ENCODE results near the gene GPR157.
A peak's percentile ranks its signal among the peaks of the same experiment; 100 is the strongest.
"Not testable (repeated sequence)": the region's sequence is repeated elsewhere in the genome, so short reads cannot be mapped to it uniquely, and the experiment has no call there.

The GPR157 gene

DNA sequence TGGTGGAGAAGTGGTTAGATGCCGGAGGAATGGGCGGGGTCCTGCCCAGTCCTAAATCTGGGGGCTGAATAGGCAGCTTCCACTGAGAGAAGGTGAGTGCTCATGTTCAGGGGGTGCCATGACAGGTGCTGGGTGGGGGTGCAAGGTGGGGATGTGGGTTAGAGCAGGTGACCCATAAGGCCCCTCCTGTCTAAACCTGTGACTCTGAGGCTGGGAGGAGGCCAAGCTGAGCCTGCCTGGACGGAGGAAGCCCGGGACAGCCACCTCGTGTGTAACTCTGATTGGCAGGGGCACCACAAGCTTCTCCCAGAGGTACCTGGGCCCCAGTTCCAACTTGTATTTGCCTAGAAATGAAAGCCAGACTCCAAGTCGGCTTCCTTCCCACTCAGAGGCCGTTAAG is 10.7 kb downstream of the GPR157 start:
- DNase-seq (ENCODE audit: low read depth), result no peak

GRCh38 chr1:9115351-9116205 is 13.3 kb downstream of the GPR157 start:
- peak; percentile 56 for DNase-seq (ENCODE audit: low read depth)

DNA sequence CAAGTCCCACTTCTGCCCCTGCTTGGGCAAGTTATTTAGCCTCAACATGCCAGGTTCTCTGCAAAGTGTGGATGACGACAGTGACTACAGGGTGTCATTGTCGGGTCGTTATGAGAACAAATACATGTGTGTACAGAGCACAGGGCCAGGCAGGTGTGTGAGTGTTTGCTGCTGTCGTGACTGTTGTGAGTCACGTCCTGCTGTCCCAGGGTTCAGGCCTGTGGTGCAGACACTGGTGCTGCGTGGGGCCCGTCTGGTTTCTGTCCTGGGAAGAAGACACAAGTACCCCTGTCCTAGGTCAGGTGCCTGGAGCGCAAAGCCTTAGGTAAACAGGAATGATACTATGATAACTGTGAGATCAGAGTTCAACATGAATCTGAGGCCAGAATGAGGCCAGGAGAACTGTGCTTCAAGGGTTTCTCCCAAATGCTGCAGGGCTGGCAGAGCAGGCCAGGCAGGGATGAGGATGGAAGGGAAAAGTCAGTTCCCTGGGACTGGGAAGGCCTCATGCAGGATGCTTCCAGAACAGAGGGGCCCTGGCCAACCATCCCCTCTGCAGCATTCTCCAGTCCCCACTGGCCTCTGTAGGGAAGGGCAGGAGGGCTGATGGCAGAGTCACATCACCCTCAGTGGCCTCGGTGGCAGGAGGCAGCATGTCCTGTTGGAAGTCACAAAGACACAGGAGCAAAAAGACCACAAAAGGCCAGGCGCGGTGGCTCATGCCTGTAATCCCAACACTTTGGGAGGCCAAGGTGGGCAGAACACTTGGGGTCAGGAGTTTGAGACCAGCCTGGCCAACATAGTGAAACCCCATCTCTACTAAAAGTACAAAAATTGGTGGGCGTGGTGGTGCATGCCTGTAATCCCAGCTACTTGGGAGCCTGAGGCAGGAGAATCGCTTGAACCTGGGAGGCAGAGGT is 15.7 kb downstream of the GPR157 start:
- no peak for DNase-seq (ENCODE audit: low read depth)

- DNase-seq (ENCODE audit: low read depth), result no peak
Measured at GRCh38 chr1:9111957-9112356, 16.9 kb downstream of the GPR157 start.

DNA sequence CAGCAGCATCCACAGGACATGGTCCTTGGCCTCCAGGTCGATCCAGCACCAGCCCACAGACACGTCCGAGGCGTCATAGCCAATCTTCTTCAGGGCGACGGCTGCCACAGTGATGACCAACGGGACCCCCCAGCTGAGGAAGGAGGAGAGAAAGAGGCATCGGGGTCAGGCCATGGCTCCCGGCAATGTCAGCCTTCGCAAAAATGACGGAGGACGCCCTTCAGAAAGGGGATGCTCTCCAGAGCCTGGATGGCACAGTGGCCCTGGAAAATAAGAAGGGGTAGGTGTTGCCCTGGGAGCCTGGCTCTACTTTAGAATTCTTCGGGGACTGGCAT is 17.6 kb downstream of the GPR157 start:
- no peak for DNase-seq (ENCODE audit: low read depth)

- peak; percentile 97 for DNase-seq (ENCODE audit: low read depth)
Measured at GRCh38 chr1:9110669-9111356, 18.1 kb downstream of the GPR157 start.

GRCh38 chr1:9108056-9108665 is 20.7 kb downstream of the GPR157 start:
- DNase-seq (ENCODE audit: low read depth), result no peak

GRCh38 chr1:9107136-9107535 is 21.8 kb downstream of the GPR157 start:
- no peak for DNase-seq (ENCODE audit: low read depth)

DNA sequence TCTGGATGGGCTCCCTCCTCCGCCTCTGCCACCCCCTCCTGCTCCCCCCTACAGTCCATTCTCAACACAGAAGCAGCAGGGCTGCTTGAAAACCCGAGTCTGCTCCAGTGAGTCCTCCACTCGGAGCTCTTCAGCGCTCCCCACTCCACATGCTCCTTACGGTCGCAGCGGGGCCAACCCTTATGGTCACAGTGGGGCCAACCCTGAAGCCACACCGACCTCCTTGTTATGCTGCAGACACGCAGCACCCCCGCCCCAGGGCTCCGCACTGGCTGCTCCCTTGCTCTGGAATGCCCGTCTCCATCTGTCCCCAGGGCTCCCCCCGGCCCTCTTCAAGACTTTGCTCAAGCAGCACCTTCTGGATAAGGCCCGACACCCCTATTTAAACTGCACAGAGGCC is 22.6 kb downstream of the GPR157 start:
- DNase-seq (ENCODE audit: low read depth), result no peak

- DNase-seq (ENCODE audit: low read depth), result no peak
Measured at GRCh38 chr1:9105336-9105867, 23.5 kb downstream of the GPR157 start.

DNA sequence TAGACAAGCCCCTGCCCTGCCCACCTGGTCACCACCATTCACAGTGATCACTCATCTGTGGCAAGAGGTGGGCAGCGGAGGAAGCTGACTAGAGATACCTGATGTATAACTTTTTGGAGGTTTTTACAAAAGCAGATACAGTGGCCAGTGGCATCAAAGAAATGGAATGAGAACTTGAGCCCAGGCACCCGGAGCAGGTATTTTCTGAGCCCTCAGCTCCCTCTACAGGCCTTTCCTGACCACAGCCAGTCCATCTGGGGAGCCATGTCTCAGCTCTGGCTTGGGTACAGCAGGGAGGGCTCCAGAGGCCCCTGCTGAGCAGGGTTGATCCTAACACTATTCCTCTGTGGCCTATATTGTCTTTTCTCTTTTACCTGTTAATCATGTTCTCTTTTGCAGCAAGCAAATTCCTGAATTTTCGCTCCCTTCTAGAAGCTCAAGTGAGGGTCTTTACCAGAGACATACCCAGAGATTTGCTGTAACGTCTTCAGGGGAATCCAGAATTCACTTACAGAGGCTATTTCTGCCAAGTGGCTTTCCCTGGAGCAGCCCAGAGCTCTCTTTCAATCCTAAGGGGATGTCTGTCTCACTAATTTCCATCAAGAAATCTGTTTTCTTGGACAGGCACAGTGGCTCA is 27.3 kb downstream of the GPR157 start:
- peak; percentile 61 for DNase-seq (ENCODE audit: low read depth)

- DNase-seq (ENCODE audit: low read depth), result peak; percentile 64
Measured at GRCh38 chr1:9100471-9101043, 28.3 kb downstream of the GPR157 start.

DNA sequence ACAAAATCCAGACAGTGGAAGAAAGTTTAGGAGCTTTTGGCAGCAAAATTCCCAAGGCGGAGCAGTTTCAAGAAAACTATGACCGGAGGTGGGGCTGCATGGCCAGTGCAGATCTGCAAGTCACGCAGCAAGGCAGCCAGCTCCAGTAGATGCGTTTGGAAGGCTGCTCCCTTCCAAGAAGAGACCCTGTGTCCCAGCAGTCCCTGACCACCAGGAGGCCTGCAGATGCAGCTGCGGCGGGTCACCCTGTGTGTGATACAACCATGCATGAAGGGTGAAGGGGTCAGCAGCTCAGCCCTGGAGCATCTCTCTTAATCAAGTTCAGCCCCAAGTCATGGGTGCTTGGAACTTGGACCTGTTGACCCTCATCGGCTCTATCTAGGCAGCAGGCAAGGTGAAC is 29.3 kb downstream of the GPR157 start:
- DNase-seq (ENCODE audit: low read depth), result no peak

GRCh38 chr1:9097947-9098705 is 30.8 kb downstream of the GPR157 start:
- no peak for DNase-seq (ENCODE audit: low read depth)

DNA sequence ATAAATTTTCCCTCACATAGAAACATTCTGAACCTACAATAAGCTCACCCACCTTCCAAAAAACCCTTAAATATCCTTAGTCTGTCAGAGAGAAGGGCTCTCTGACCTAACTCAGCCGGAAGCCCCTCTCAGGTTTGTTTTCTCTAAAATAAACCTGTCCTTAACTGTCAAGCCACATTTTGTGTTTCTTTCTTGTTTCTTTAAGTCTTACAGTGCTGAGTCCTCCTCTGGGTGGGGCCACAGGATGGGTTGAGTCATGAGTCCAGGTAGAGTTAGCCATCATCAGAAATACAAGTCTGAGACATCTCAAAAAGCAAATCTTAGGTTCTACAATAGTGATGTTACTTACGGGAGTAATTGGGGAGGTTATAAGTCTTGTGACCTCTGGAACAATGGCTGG is 33.1 kb downstream of the GPR157 start:
- no peak for DNase-seq (ENCODE audit: low read depth)

DNA sequence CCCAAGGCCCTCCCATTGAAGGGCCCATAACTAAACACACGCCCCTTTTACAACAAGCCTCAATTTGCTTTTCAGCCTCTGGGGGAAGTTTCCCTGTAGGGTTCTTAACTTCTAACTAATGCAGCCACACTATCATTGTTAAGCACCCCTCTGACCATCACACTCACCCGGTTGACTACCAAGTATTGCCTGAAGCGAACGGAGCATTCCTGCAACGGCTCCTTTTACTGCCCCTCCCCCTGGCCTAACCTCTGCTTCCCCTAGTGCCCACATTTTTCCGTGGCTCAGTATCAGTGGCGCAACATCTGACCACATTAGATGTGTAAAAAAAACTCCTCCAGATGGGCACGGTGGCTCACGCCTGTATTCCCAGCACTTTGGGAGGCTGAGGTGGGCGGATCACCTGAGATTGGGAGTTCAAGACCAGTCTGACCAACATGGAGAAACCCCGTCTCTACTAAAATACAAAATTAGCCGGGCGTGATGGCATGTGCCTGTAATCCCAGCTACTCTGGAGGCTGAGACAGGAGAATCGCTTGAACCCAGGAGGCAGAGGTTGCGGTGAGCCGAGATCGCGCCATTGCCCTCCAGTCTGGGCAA is 34.8 kb downstream of the GPR157 start:
- not testable (repeated sequence) for DNase-seq (ENCODE audit: low read depth)

DNA sequence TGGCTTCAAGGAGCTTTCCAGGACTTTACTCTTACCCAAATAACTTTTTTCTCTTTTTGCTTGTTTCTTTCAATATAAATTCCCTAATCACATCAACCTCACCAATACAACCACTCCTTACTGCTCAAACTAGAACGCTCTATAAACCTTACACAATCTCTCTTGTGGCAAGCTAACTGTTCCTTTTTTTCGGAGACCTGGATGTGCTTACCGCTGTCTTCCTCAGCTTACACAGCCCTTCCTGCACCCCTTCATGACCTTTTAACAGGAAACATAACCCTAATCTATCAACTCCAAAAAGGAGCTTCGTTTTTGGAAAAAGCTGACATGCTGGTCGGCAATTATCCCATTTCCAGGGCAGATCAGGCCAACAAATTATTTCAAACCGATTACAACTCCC is 35.3 kb downstream of the GPR157 start:
- no peak for DNase-seq (ENCODE audit: low read depth)

GRCh38 chr1:9093091-9093490 is 35.8 kb downstream of the GPR157 start:
- DNase-seq (ENCODE audit: low read depth), result no peak

GRCh38 chr1:9088807-9089206 is 40.1 kb downstream of the GPR157 start:
- DNase-seq (ENCODE audit: low read depth), result no peak

Data from amniotic epithelial cell (primary cell).